ENCODE data around the gene IL17B. TPM values are rescaled to one million over a fixed set of nuclear protein-coding genes. Genes with fewer than 3 reads are reported as not detected.
A peak's percentile ranks its signal among the peaks of the same experiment; 100 is the strongest.

IL17B gene
- total RNA-seq, 1 donor from 2014 or later, result not detected

DNA sequence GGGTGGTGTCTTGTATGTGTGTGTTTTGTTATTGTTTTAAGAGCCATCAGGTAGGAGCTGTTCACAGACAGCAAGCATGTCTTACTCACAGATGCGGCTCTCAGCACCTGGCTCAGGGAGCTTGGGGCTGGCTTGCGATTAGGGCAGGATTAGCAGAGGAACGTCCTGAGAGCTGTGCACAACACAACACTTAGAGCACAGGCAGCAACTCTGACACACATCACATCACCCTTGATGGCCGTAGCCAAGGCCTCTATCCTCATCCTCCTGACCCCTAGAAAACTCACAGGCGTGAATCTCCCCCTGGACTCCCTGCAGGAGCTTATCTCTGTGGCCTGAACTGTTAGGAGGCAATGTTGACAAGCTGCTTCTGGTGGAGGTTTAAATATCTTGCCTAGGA is 7.1 kb upstream of the IL17B start:
- TF ChIP-seq, protein P1, sequence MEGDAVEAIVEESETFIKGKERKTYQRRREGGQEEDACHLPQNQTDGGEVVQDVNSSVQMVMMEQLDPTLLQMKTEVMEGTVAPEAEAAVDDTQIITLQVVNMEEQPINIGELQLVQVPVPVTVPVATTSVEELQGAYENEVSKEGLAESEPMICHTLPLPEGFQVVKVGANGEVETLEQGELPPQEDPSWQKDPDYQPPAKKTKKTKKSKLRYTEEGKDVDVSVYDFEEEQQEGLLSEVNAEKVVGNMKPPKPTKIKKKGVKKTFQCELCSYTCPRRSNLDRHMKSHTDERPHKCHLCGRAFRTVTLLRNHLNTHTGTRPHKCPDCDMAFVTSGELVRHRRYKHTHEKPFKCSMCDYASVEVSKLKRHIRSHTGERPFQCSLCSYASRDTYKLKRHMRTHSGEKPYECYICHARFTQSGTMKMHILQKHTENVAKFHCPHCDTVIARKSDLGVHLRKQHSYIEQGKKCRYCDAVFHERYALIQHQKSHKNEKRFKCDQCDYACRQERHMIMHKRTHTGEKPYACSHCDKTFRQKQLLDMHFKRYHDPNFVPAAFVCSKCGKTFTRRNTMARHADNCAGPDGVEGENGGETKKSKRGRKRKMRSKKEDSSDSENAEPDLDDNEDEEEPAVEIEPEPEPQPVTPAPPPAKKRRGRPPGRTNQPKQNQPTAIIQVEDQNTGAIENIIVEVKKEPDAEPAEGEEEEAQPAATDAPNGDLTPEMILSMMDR (IDR thresholded peaks at IDR 0.05; ENCODE audit: unreplicated experiment), result no peak
- peaks cover 6% of the 10 kb centered on the region for H3K27me3 Mint-ChIP-seq (ENCODE audit: unreplicated experiment)
- no peaks in the 10 kb centered on the region for H3K36me3 Mint-ChIP-seq (ENCODE audit: low read depth, unreplicated experiment)
- no peak overlapping the region for H3K27ac Mint-ChIP-seq (ENCODE audit: unreplicated experiment)
- H3K4me3 Mint-ChIP-seq (ENCODE audit: unreplicated experiment), result no peak overlapping the region
- H3K9me3 Mint-ChIP-seq (ENCODE audit: unreplicated experiment), result no peaks in the 10 kb centered on the region
- H3K4me1 Mint-ChIP-seq (ENCODE audit: unreplicated experiment), result peaks cover 8% of the 10 kb centered on the region
- DNase-seq (ENCODE audit: low spot score), result no peak

- DNase-seq (ENCODE audit: low spot score), result no peak
- H3K9me3 Mint-ChIP-seq (ENCODE audit: unreplicated experiment), result no peaks in the 10 kb centered on the region
- no peak overlapping the region for H3K4me3 Mint-ChIP-seq (ENCODE audit: unreplicated experiment)
- peaks cover 5% of the 10 kb centered on the region for H3K27me3 Mint-ChIP-seq (ENCODE audit: unreplicated experiment)
- TF ChIP-seq, protein P1 (IDR thresholded peaks at IDR 0.05; ENCODE audit: unreplicated experiment), result no peak
- H3K4me1 Mint-ChIP-seq (ENCODE audit: unreplicated experiment), result peaks cover 8% of the 10 kb centered on the region
- no peaks in the 10 kb centered on the region for H3K36me3 Mint-ChIP-seq (ENCODE audit: low read depth, unreplicated experiment)
- no peak overlapping the region for H3K27ac Mint-ChIP-seq (ENCODE audit: unreplicated experiment)
These were observed 4.3 kb upstream of the IL17B start for GRCh38 chr5:149383399-149383798.

GRCh38 chr5:149382517-149383220 is 3.6 kb upstream of the IL17B start:
- Mint-ChIP-seq H3K27ac (ENCODE audit: unreplicated experiment) (no peak overlapping the region), H3K27me3 (ENCODE audit: unreplicated experiment) (peaks cover 8% of the 10 kb centered on the region), H3K9me3 (ENCODE audit: unreplicated experiment) (no peaks in the 10 kb centered on the region), H3K36me3 (ENCODE audit: low read depth, unreplicated experiment) (no peaks in the 10 kb centered on the region), H3K4me3 (ENCODE audit: unreplicated experiment) (no peak overlapping the region), H3K4me1 (ENCODE audit: unreplicated experiment) (peaks cover 8% of the 10 kb centered on the region)
- TF ChIP-seq, protein P1 (IDR thresholded peaks at IDR 0.05; ENCODE audit: unreplicated experiment), result no peak
- no peak for DNase-seq (ENCODE audit: low spot score)

- no peak overlapping the region for H3K27ac Mint-ChIP-seq (ENCODE audit: unreplicated experiment)
- peaks cover 12% of the 10 kb centered on the region for H3K27me3 Mint-ChIP-seq (ENCODE audit: unreplicated experiment)
- peak; percentile 91 for DNase-seq (ENCODE audit: low spot score)
- peaks cover 8% of the 10 kb centered on the region for H3K4me1 Mint-ChIP-seq (ENCODE audit: unreplicated experiment)
- no peak overlapping the region for H3K4me3 Mint-ChIP-seq (ENCODE audit: unreplicated experiment)
- peaks cover 6% of the 10 kb centered on the region for H3K36me3 Mint-ChIP-seq (ENCODE audit: low read depth, unreplicated experiment)
- no peaks in the 10 kb centered on the region for H3K9me3 Mint-ChIP-seq (ENCODE audit: unreplicated experiment)
- TF ChIP-seq, protein P1 (IDR thresholded peaks at IDR 0.05; ENCODE audit: unreplicated experiment), result peak; percentile 86
These were observed 2.9 kb upstream of the IL17B start for GRCh38 chr5:149381986-149382338.

GRCh38 chr5:149381261-149381985 is 2.3 kb upstream of the IL17B start:
- no peak overlapping the region for H3K27ac Mint-ChIP-seq (ENCODE audit: unreplicated experiment)
- H3K9me3 Mint-ChIP-seq (ENCODE audit: unreplicated experiment), result no peaks in the 10 kb centered on the region
- DNase-seq (ENCODE audit: low spot score), result no peak
- no peak overlapping the region for H3K4me3 Mint-ChIP-seq (ENCODE audit: unreplicated experiment)
- peaks cover 8% of the 10 kb centered on the region for H3K4me1 Mint-ChIP-seq (ENCODE audit: unreplicated experiment)
- TF ChIP-seq, protein P1 (IDR thresholded peaks at IDR 0.05; ENCODE audit: unreplicated experiment), result no peak
- peaks cover 12% of the 10 kb centered on the region for H3K27me3 Mint-ChIP-seq (ENCODE audit: unreplicated experiment)
- H3K36me3 Mint-ChIP-seq (ENCODE audit: low read depth, unreplicated experiment), result peaks cover 6% of the 10 kb centered on the region
